Measurements from ENCODE around the gene MAP2K6.
"Not testable (repeated sequence)": the region's sequence is repeated elsewhere in the genome, so short reads cannot be mapped to it uniquely, and the experiment has no call there.

Gene MAP2K6

GRCh38 chr17:69460963-69461922 lies 46.7 kb downstream of the MAP2K6 start:
- DNase-seq, result no peak

- DNase-seq, result no peak
These were observed 47.5 kb downstream of the MAP2K6 start for GRCh38 chr17:69461951-69462369.

- DNase-seq, result no peak
These were observed 48.4 kb downstream of the MAP2K6 start for GRCh38 chr17:69462882-69463281.

GRCh38 chr17:69466451-69466850 lies 52.0 kb downstream of the MAP2K6 start:
- DNase-seq, result no peak

GRCh38 chr17:69466905-69467667 lies 52.6 kb downstream of the MAP2K6 start:
- no peak for DNase-seq

GRCh38 chr17:69468207-69468606 lies 53.7 kb downstream of the MAP2K6 start:
- DNase-seq, result no peak

- DNase-seq, result no peak
These were observed 56.2 kb downstream of the MAP2K6 start for GRCh38 chr17:69470702-69471101.

- DNase-seq, result no peak
These were observed 56.9 kb downstream of the MAP2K6 start for GRCh38 chr17:69471406-69471805.

- DNase-seq, result no peak
These were observed 59.6 kb downstream of the MAP2K6 start for GRCh38 chr17:69473841-69474831.

- DNase-seq, result no peak
These were observed 62.9 kb downstream of the MAP2K6 start for GRCh38 chr17:69477204-69477902.

- DNase-seq, result no peak
These were observed 63.4 kb downstream of the MAP2K6 start for GRCh38 chr17:69477903-69478266.

- DNase-seq, result no peak
These were observed 64.4 kb downstream of the MAP2K6 start for GRCh38 chr17:69478916-69479315.

GRCh38 chr17:69479756-69480155 lies 65.3 kb downstream of the MAP2K6 start:
- not testable (repeated sequence) for DNase-seq

GRCh38 chr17:69480245-69480644 lies 65.7 kb downstream of the MAP2K6 start:
- no peak for DNase-seq

GRCh38 chr17:69485251-69485661 lies 70.8 kb downstream of the MAP2K6 start:
- no peak for DNase-seq

- no peak for DNase-seq
These were observed 71.6 kb downstream of the MAP2K6 start for GRCh38 chr17:69485901-69486643.

GRCh38 chr17:69486779-69487637 lies 72.5 kb downstream of the MAP2K6 start:
- no peak for DNase-seq

- DNase-seq, result no peak
These were observed 74.8 kb downstream of the MAP2K6 start for GRCh38 chr17:69489313-69489712.

- DNase-seq, result no peak
These were observed 78.0 kb downstream of the MAP2K6 start for GRCh38 chr17:69492410-69493071.

GRCh38 chr17:69495787-69496186 lies 81.3 kb downstream of the MAP2K6 start:
- no peak for DNase-seq
